ENCODE results near the gene NLGN1.

Gene NLGN1

DNA sequence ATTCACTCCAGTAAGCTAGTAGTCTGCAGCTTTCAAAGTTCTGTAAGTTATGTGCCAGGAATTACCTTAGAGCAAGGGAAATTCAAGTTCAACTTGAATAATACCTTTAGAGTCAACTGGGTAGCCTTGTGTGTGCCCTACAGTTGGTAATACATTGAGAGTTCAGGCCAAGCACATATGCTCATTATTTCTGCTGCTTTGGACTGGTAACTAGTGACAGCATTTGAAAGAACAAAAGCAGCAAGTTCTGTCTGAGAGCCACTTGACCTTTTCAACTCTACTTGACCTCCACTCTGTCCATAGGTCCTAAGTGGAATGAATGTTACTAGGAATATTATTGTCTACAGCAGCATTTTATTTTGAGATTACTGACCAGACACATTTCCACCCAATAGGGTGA is 723.5 kb downstream of the NLGN1 start:
- TF ChIP-seq, protein P1, sequence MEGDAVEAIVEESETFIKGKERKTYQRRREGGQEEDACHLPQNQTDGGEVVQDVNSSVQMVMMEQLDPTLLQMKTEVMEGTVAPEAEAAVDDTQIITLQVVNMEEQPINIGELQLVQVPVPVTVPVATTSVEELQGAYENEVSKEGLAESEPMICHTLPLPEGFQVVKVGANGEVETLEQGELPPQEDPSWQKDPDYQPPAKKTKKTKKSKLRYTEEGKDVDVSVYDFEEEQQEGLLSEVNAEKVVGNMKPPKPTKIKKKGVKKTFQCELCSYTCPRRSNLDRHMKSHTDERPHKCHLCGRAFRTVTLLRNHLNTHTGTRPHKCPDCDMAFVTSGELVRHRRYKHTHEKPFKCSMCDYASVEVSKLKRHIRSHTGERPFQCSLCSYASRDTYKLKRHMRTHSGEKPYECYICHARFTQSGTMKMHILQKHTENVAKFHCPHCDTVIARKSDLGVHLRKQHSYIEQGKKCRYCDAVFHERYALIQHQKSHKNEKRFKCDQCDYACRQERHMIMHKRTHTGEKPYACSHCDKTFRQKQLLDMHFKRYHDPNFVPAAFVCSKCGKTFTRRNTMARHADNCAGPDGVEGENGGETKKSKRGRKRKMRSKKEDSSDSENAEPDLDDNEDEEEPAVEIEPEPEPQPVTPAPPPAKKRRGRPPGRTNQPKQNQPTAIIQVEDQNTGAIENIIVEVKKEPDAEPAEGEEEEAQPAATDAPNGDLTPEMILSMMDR (IDR thresholded peaks at IDR 0.05) = no peak
- TF ChIP-seq ZFX (IDR thresholded peaks at IDR 0.05; ENCODE audit: borderline replicate concordance) = no peak
- no peak overlapping the region; the same call in 1 of the 2 replicates for H3K27ac ChIP-seq

DNA sequence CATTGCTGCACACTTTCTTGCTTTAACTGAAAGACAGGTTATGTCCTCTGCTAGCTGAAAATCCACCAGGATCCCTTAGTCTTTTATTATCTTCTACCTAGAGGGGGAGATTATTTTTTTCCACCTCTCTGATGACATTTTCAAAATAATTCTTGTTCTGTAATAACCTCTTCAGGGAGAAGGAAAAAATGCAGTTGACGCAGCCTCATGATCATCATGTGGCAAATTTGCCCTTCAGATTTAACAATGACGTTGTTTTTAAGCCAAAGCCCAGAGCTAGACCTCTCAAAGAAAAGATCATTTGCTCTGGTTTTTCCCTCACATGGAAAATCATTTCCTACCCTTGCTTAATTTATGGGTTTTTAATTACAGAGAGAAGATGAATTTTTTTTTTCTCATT is 724.9 kb downstream of the NLGN1 start:
- TF ChIP-seq ZFX (IDR thresholded peaks at IDR 0.05; ENCODE audit: borderline replicate concordance) = no peak
- TF ChIP-seq, protein P1 (IDR thresholded peaks at IDR 0.05) = no peak
- H3K27ac ChIP-seq = no peak overlapping the region

DNA sequence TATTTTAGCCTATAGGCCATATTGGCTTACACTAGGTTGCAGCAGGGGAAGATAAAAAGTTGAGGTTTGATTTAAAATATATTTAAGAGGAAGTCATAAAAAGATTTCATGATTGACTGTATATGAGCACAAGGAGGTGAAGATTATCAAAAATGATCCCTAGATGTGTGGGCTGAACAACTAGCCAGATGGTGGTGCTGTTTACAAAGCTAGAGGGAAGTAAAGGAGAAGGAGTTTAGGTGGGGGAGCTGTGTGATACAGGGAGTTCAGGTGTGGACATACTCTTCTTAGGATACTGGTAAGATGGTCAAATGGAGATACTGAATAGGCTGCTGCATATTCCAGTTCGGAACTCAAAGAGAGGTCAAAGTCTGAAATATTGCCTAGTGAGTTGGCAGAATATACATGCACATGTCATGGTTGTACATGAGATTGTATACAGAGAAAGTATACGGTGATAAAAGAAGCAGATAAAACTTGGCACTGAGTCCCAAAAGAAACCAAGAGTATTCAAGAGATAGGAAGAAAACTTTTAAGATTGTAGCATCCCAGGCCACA is 727.8 kb downstream of the NLGN1 start:
- peak overlapping the region; percentile 78 for H3K27ac ChIP-seq
- TF ChIP-seq ZFX (IDR thresholded peaks at IDR 0.05; ENCODE audit: borderline replicate concordance) = no peak
- TF ChIP-seq, protein P1 (IDR thresholded peaks at IDR 0.05) = peak; percentile 89

DNA sequence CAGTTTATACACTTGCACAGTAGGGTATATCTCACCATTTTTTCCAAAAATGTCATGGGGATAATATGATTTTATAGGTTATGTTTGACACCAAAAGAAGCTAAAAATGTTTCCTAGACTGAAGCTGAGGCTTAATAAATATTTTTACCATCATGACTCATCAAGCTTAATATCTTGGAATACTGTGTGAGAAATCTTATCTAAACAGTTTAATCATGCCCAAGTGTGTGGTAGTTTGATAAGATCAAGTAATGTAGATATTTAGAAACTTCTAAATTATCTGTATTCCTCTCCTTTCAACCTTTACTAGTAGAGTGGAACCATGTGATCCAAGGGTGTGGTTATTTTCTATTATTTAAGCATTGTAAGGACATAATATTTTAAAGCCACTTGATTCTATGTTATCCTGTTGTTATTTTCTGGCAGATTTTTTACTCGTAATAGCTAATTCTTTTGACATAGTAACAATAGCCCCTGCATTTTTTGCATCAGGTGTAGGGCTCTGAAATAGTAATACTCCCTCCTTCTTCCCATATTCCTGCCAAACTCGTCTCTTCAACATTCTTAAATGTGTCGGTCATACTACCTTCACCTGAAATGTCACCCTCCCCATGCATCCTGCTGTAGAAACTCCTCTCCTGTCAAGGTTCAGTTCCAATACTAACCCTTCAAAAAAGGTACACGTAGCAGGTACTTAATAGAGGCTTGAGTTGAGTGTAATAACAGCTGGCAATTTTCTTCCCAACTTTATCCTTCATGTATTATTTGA is 729.6 kb downstream of the NLGN1 start:
- TF ChIP-seq, protein P1 (IDR thresholded peaks at IDR 0.05) = no peak
- TF ChIP-seq ZFX (IDR thresholded peaks at IDR 0.05; ENCODE audit: borderline replicate concordance) = no peak
- H3K27ac ChIP-seq = peak overlapping the region; percentile 78

DNA sequence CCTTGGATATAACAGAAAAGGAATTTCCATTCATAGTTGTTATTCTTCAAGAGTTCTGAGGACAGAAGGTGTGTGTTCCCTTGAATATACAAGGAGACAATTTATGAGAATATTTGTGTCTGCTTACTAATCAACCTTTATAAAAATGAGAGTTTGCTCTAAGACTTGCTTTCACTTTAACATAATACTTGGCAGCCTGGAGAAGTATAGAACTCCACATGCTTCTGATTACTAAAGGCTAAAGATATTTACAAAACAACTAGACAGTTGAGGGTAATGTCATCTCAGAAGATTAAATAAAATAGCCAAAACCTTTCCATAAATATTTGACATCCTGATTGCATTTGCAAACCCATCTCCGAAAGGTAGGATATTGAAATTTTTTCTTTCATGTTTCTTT is 734.5 kb downstream of the NLGN1 start:
- no peak for TF ChIP-seq ZFX (IDR thresholded peaks at IDR 0.05; ENCODE audit: borderline replicate concordance)
- TF ChIP-seq, protein P1 (IDR thresholded peaks at IDR 0.05) = no peak
- no peak overlapping the region for H3K27ac ChIP-seq

DNA sequence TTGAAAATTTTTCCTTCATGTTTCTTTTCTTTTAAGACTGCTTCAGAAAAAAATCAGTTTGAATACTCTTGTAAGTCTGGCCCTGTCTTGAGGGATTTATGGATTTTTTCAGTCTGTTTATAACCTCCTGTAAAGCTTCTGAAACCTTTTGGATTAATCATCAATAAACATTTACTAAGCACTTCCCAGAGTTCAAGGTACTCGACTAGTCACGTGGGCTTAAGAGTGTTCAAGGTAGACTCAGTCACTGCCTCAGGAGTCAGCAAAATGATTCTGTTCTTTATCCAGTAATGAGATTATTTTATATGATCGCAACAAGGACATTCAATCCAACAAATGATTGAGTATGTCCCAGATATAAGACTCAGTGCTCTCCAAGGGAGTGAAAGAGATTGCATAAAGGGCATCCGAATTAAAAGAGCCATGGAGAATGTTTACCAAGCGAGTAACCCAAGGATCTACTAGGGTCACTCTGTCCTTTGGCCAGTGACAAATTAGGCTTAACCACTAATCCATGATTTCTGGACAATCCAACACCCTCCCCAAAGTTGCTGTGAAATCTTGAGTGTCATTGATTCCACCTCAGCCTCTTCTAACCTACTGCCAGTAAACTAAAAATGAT is 735.0 kb downstream of the NLGN1 start:
- TF ChIP-seq ZFX (IDR thresholded peaks at IDR 0.05; ENCODE audit: borderline replicate concordance) = no peak
- TF ChIP-seq, protein P1 (IDR thresholded peaks at IDR 0.05) = no peak

DNA sequence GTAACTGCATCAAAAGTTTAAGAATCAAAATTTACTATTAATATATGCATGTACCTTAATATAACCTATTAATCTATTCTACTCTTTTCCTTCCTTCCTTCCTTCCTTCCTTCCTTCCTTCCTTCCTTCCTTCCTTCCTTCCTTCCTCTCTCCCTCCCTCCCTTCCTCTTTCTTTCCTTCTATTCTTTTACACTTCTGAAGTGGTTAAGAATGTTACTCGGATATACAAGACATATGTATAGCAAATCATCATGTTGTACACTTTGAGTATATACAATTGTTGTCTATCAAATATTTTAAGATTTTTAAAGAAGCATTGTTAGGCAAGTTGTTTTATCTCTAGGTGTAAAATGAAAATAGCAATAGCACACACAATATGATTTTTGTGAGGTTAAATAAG is 748.5 kb downstream of the NLGN1 start:
- no peak overlapping the region for H3K27ac ChIP-seq
- TF ChIP-seq, protein P1 (IDR thresholded peaks at IDR 0.05) = no peak
- no peak for TF ChIP-seq ZFX (IDR thresholded peaks at IDR 0.05; ENCODE audit: borderline replicate concordance)

More for the DNA sequence above, 735.0 kb downstream of the NLGN1 start:
- H3K27ac ChIP-seq = no peak overlapping the region
